NB4 (cell line): ENCODE results near the gene TENM4.
A peak's percentile ranks its signal among the peaks of the same experiment; 100 is the strongest.

Experiments
- DNase-seq: peaks from one replicate; pipeline ENCODE4 v3.0.0; 2010; ENCODE audit warnings: low read depth
- H3K4me3 ChIP-seq: one replicate; pipeline ENCODE4 v1.5.1; 2011; ENCODE audit warnings: mild to moderate bottlenecking, low read depth, low read length, moderate library complexity
- CTCF ChIP-seq: IDR thresholded peaks from one replicate; pipeline ENCODE4 v1.5.1; 2012; ENCODE audit warnings: low read depth, low read length
- MAX ChIP-seq: IDR thresholded peaks from 2 replicates; pipeline ENCODE4 v1.6.1; 2011; ENCODE audit warnings: low read depth, low read length
- MYC ChIP-seq: IDR thresholded peaks from 2 replicates; pipeline ENCODE4 v1.6.1; 2011; ENCODE audit warnings: low read depth, low read length
- POLR2A ChIP-seq: IDR thresholded peaks from 2 replicates; pipeline ENCODE4 v1.6.1; 2011; ENCODE audit warnings: mild to moderate bottlenecking; ENCODE audit not compliant: insufficient read length; ENCODE audit errors: extremely low read depth

TENM4 gene

GRCh38 chr11:79098146-79098545 lies 342.7 kb downstream of the TENM4 start:
- DNase-seq = no peak
- TF ChIP-seq CTCF (no peak), POLR2A (no peak), MAX (no peak), MYC (no peak)
- H3K4me3 ChIP-seq = no peak overlapping the region

- no peak for TF ChIP-seq MYC
- no peak for TF ChIP-seq MAX
- no peak for TF ChIP-seq POLR2A
- no peak for TF ChIP-seq CTCF
- no peak overlapping the region for H3K4me3 ChIP-seq
- peak; percentile 6 for DNase-seq
Observed at GRCh38 chr11:79097246-79097875, 343.5 kb downstream of the TENM4 start.

GRCh38 chr11:79095424-79095823 lies 345.4 kb downstream of the TENM4 start:
- TF ChIP-seq CTCF (no peak), MYC (no peak), MAX (no peak)
- no peak for DNase-seq
- no peak overlapping the region for H3K4me3 ChIP-seq

- no peak overlapping the region for H3K4me3 ChIP-seq
- TF ChIP-seq POLR2A (no peak), MAX (no peak), CTCF (no peak), MYC (no peak)
- DNase-seq = no peak
Observed at GRCh38 chr11:79094616-79095015, 346.2 kb downstream of the TENM4 start.

- DNase-seq = peak; percentile 91
- H3K4me3 ChIP-seq = peak overlapping the region; percentile 18
Observed at GRCh38 chr11:79092791-79093353, 348.0 kb downstream of the TENM4 start.

More at GRCh38 chr11:79092791-79093353, 348.0 kb downstream of the TENM4 start:
- no peak for TF ChIP-seq MAX
- TF ChIP-seq MYC = no peak
- no peak for TF ChIP-seq POLR2A
- TF ChIP-seq CTCF = no peak
